HCT116 (cell line): ENCODE measurements around the gene AQP9. TPM values are rescaled to one million over a fixed set of nuclear protein-coding genes. Genes with fewer than 3 reads are reported as not detected.

ENCODE experiments used
- ATAC-seq: fragments of 200-7000 bp; cut with Tn5 transposase; 2 replicates; pipeline ENCODE4 v1.9.1; 2020; ENCODE audit warnings: mild to moderate bottlenecking, moderate library complexity
- BruUV-seq: library from RNA; stranded (reverse); fragments of 400-500 nt; replicated peaks from 2 replicates; lab custom pipeline; 2021; lab: Mats Ljungman, UMichigan
- CTCF ChIA-PET: fragments of 300-600 bp; sonication (Branson Sonifier 250); formaldehyde crosslinking; loops from one replicate; lab custom pipeline; 2021; ENCODE audit warnings: antibody characterized with exemption; lab: Charles Lee
- POLR2A ChIA-PET: fragments of 300-600, 350-600 bp; sonication (Branson Sonifier 250); formaldehyde crosslinking; loops from one replicate; lab custom pipeline; 2021; ENCODE audit warnings: antibody characterized with exemption; lab: Charles Lee
- RAD21 ChIA-PET, 2 experiments: fragments of 300-600 bp; sonication (Branson Sonifier 250); formaldehyde crosslinking; loops; one replicate each; lab custom pipeline; 2023; ENCODE audit warnings: low total read pairs in 2 of 2; ENCODE audit not compliant: uncharacterized antibody in 2 of 2, unreplicated experiment in 2 of 2, low non-redundant PET in 1 of 2; lab: Charles Lee
- DNase-seq: peaks from one replicate; pipeline ENCODE4 v3.0.0-alpha.2; 2010; ENCODE audit warnings: low read depth, low spot score
- H2AFZ ChIP-seq: fragments of 200-600 bp; shearing (Covaris generic), sonication (generic); 2 replicates; pipeline ENCODE4 v1.6.1; 2017; ENCODE audit warnings: low read depth, mixed run types, mixed read lengths, antibody characterized with exemption, low read length; ENCODE audit not compliant: poor library complexity, severe bottlenecking
- H3K27ac ChIP-seq: 2 replicates; pipeline ENCODE4 v1.5.1; 2012; ENCODE audit warnings: low read depth, low read length
- H3K27me3 ChIP-seq: fragments of 200-600 bp; sonication (generic); 2 replicates; pipeline ENCODE4 v1.6.1; 2016; ENCODE audit warnings: mixed run types, low read length, mixed read lengths; ENCODE audit not compliant: insufficient read depth
- H3K36me3 ChIP-seq, 2 experiments: fragments of 200-500 bp in 1 of 2; fragments of 200-600 bp in 1 of 2; sonication (Bioruptor generic) in 1 of 2; sonication (generic) in 1 of 2; 2 replicates each; pipeline versions ENCODE4 v1.5.1 to v1.6.1; 2014 to 2016; ENCODE audit warnings: low read length in 2 of 2, inconsistent platforms in 1 of 2, mixed read lengths in 1 of 2, mixed run types in 1 of 2; ENCODE audit not compliant: insufficient read depth in 2 of 2, control insufficient read depth in 1 of 2
- H3K4me1 ChIP-seq, 2 experiments: fragments of 200-600 bp in 1 of 2; sonication (generic) in 1 of 2; 2 replicates each; pipeline versions ENCODE4 v1.5.1 to v1.6.1; 2012 to 2017; ENCODE audit warnings: low read length in 2 of 2, inconsistent platforms in 1 of 2, mild to moderate bottlenecking in 1 of 2, mixed read lengths in 1 of 2, mixed run types in 1 of 2, moderate library complexity in 1 of 2; ENCODE audit not compliant: insufficient read depth in 2 of 2, control insufficient read depth in 1 of 2
- H3K4me2 ChIP-seq: fragments of 200-600 bp; sonication (generic); 2 replicates; pipeline ENCODE4 v1.6.1; 2017; ENCODE audit warnings: mixed run types, low read length, mixed read lengths
- H3K4me3 ChIP-seq, 2 experiments: fragments of 200-600 bp in 1 of 2; sonication (generic) in 1 of 2; replicated peaks in 1 of 2; 2 replicates each; pipeline ENCODE4 v1.5.1; 2011 to 2016; ENCODE audit warnings: low read length in 2 of 2, control low read depth in 1 of 2, low read depth in 1 of 2, mild to moderate bottlenecking in 1 of 2, mixed read lengths in 1 of 2, mixed run types in 1 of 2
- H3K79me2 ChIP-seq: fragments of 200-600 bp; sonication (generic); 2 replicates; pipeline ENCODE4 v1.6.1; 2017; ENCODE audit warnings: mild to moderate bottlenecking, mixed run types, low read length, moderate library complexity, mixed read lengths; ENCODE audit not compliant: insufficient read depth
- H3K9ac ChIP-seq: fragments of 200-600 bp; sonication (generic); 2 replicates; pipeline ENCODE4 v1.6.1; 2016; ENCODE audit warnings: low read length, mixed read lengths
- H3K9me2 ChIP-seq: fragments of 200-600 bp; sonication (generic), shearing (Covaris generic); 2 replicates; pipeline ENCODE4 v1.6.1; 2017; ENCODE audit warnings: mixed run types, mild to moderate bottlenecking, moderate library complexity; ENCODE audit not compliant: insufficient read depth
- H3K9me3 ChIP-seq, 2 experiments: fragments of 200-500 bp in 1 of 2; fragments of 200-600 bp in 1 of 2; sonication (Bioruptor generic) in 1 of 2; sonication (generic) in 1 of 2; 2 replicates each; pipeline ENCODE4 v1.6.1; 2014 to 2017; ENCODE audit warnings: low read length in 2 of 2, mixed read lengths in 2 of 2, inconsistent platforms in 1 of 2, low read depth in 1 of 2, mild to moderate bottlenecking in 1 of 2, mixed run types in 1 of 2, moderate library complexity in 1 of 2; ENCODE audit not compliant: control insufficient read depth in 1 of 2, insufficient read depth in 1 of 2
- H4K20me1 ChIP-seq: fragments of 200-600 bp; sonication (generic), shearing (Covaris generic); 2 replicates; pipeline ENCODE4 v1.6.1; 2017; ENCODE audit warnings: mixed run types, mild to moderate bottlenecking, moderate library complexity; ENCODE audit not compliant: insufficient read depth
- CBX3 ChIP-seq: IDR thresholded peaks from 2 replicates; pipeline ENCODE4 v1.6.1; 2012; ENCODE audit warnings: low read depth
- CEBPB ChIP-seq: IDR thresholded peaks from 2 replicates; pipeline ENCODE4 v1.6.1; 2012; ENCODE audit warnings: low read depth
- ELF1 ChIP-seq: IDR thresholded peaks from 2 replicates; pipeline ENCODE4 v1.6.1; 2012; ENCODE audit warnings: low read depth, borderline replicate concordance
- EZH2 ChIP-seq: fragments of 200-600 bp; sonication (generic); IDR thresholded peaks from 2 replicates; pipeline ENCODE4 v1.6.1; 2017; ENCODE audit warnings: antibody characterized with exemption, mixed run types
- EZH2phosphoT487 ChIP-seq: fragments of 200-600 bp; IDR thresholded peaks from 2 replicates; pipeline ENCODE4 v1.6.1; 2018; ENCODE audit warnings: antibody characterized with exemption, borderline replicate concordance
- FOSL1 ChIP-seq: IDR thresholded peaks from 2 replicates; pipeline ENCODE4 v1.6.1; 2012; ENCODE audit warnings: low read depth
- JUND ChIP-seq: IDR thresholded peaks from 2 replicates; pipeline ENCODE4 v1.6.1; 2012
- POLR2AphosphoS5 ChIP-seq: IDR thresholded peaks from 2 replicates; pipeline ENCODE4 v1.6.1; 2011; ENCODE audit warnings: mild to moderate bottlenecking, low read depth, low read length, moderate library complexity
- SIN3A ChIP-seq: IDR thresholded peaks from 2 replicates; pipeline ENCODE4 v1.6.1; 2012; ENCODE audit warnings: low read depth
- SRF ChIP-seq: IDR thresholded peaks from 2 replicates; pipeline ENCODE4 v1.6.1; 2012; ENCODE audit warnings: low read depth
- ZFX ChIP-seq: fragments of 450-650 bp; IDR thresholded peaks from 2 replicates; pipeline ENCODE4 v1.6.1; 2017
- ZNF274 ChIP-seq: fragments of 200-500 bp; sonication (Bioruptor generic); IDR thresholded peaks from 2 replicates; pipeline ENCODE4 v1.6.1; 2014; ENCODE audit warnings: mild to moderate bottlenecking, low read depth, low read length, inconsistent platforms
- intact Hi-C: fragments of 100-400 bp; cut with micrococcal nuclease; formaldehyde crosslinking; loops from 2 replicates; pipeline ENCODE4 v1.10.0; 2022
- total RNA-seq: library from RNA; stranded (reverse); gene quantifications from one replicate; pipeline ENCODE4 v1.2.1, GENCODE V29; 2021; ENCODE audit not compliant: unreplicated experiment
- TF ChIP-seq, protein P1 (sequence below): IDR thresholded peaks from 2 replicates; pipeline ENCODE4 v1.6.1; 2011; ENCODE audit warnings: mild to moderate bottlenecking, low read length, moderate library complexity; ENCODE audit not compliant: insufficient replicate concordance; ENCODE audit errors: extremely low read depth
- TF ChIP-seq, protein P2 (sequence below): IDR thresholded peaks from 2 replicates; pipeline ENCODE4 v1.6.1; 2012
- TF ChIP-seq, protein P3 (sequence below): IDR thresholded peaks from 2 replicates; pipeline ENCODE4 v1.6.1; 2012; ENCODE audit warnings: low read depth
- TF ChIP-seq, protein P4 (sequence below): IDR thresholded peaks from 2 replicates; pipeline ENCODE4 v1.6.1; 2012

Gene AQP9
- total RNA-seq, 1 experiment from 2014 or later = 0.12 TPM

DNA sequence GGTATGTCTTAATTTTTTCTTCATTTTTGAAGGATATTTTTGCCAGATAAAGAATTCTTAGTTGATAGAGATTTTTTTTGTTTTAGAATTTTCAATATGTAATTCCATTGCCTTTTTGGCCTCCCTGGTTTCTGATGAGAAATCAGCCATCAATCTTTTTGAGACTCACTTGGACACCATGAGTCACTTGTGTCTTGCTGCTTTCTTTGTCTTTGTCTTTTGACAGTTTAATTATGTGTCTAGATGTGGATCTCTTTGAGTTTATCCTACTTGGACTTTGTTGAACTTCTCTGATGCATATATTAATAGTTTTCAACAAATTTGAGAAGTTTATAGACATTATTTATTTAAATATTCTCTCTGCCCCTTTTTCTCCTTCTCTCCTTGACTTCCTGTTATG, 34.7 kb upstream of the AQP9 start:
- ChIA-PET RAD21 (no interaction called here), POLR2A (no interaction called here), CTCF (no interaction called here)
- Histone ChIP-seq H3K27me3 (peaks cover under 1% of the 10 kb centered on the region; the same call in 1 of the 2 replicates), H3K4me3 (no peak overlapping the region), H3K79me2 (no peaks in the 10 kb centered on the region), H3K9me3 (no peaks in the 10 kb centered on the region), H3K9ac (no peak overlapping the region), H4K20me1 (no peaks in the 10 kb centered on the region), H3K9me2 (no peaks in the 10 kb centered on the region), H3K27ac (no peak overlapping the region), H3K4me2 (no peak overlapping the region), H2AFZ (no peak overlapping the region), H3K4me1 (no peaks in the 10 kb centered on the region), H3K36me3 (no peaks in the 10 kb centered on the region)
- ATAC-seq (no peak), DNase-seq (no peak)
- TF ChIP-seq, protein P1, sequence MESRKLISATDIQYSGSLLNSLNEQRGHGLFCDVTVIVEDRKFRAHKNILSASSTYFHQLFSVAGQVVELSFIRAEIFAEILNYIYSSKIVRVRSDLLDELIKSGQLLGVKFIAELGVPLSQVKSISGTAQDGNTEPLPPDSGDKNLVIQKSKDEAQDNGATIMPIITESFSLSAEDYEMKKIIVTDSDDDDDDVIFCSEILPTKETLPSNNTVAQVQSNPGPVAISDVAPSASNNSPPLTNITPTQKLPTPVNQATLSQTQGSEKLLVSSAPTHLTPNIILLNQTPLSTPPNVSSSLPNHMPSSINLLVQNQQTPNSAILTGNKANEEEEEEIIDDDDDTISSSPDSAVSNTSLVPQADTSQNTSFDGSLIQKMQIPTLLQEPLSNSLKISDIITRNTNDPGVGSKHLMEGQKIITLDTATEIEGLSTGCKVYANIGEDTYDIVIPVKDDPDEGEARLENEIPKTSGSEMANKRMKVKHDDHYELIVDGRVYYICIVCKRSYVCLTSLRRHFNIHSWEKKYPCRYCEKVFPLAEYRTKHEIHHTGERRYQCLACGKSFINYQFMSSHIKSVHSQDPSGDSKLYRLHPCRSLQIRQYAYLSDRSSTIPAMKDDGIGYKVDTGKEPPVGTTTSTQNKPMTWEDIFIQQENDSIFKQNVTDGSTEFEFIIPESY = no peak
- TF ChIP-seq, protein P2, sequence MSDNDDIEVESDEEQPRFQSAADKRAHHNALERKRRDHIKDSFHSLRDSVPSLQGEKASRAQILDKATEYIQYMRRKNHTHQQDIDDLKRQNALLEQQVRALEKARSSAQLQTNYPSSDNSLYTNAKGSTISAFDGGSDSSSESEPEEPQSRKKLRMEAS = no peak
- no peak for TF ChIP-seq POLR2AphosphoS5
- no peak for TF ChIP-seq FOSL1
- no peak for TF ChIP-seq ZFX
- TF ChIP-seq, protein P3, sequence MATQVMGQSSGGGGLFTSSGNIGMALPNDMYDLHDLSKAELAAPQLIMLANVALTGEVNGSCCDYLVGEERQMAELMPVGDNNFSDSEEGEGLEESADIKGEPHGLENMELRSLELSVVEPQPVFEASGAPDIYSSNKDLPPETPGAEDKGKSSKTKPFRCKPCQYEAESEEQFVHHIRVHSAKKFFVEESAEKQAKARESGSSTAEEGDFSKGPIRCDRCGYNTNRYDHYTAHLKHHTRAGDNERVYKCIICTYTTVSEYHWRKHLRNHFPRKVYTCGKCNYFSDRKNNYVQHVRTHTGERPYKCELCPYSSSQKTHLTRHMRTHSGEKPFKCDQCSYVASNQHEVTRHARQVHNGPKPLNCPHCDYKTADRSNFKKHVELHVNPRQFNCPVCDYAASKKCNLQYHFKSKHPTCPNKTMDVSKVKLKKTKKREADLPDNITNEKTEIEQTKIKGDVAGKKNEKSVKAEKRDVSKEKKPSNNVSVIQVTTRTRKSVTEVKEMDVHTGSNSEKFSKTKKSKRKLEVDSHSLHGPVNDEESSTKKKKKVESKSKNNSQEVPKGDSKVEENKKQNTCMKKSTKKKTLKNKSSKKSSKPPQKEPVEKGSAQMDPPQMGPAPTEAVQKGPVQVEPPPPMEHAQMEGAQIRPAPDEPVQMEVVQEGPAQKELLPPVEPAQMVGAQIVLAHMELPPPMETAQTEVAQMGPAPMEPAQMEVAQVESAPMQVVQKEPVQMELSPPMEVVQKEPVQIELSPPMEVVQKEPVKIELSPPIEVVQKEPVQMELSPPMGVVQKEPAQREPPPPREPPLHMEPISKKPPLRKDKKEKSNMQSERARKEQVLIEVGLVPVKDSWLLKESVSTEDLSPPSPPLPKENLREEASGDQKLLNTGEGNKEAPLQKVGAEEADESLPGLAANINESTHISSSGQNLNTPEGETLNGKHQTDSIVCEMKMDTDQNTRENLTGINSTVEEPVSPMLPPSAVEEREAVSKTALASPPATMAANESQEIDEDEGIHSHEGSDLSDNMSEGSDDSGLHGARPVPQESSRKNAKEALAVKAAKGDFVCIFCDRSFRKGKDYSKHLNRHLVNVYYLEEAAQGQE = no peak
- TF ChIP-seq, protein P4, sequence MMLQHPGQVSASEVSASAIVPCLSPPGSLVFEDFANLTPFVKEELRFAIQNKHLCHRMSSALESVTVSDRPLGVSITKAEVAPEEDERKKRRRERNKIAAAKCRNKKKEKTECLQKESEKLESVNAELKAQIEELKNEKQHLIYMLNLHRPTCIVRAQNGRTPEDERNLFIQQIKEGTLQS = no peak
- no peak for TF ChIP-seq EZH2
- no peak for TF ChIP-seq SRF
- TF ChIP-seq ELF1 = no peak
- TF ChIP-seq CBX3 = no peak
- TF ChIP-seq EZH2phosphoT487 = no peak
- TF ChIP-seq JUND = no peak
- no peak for TF ChIP-seq ZNF274
- TF ChIP-seq SIN3A = no peak
- no peak for TF ChIP-seq CEBPB
- no TSS peak for BruUV-seq
- intact Hi-C loops = no loop called here
